GM18519 (cell line): Measurements from ENCODE around the gene PLEKHJ1.

Source experiments
- ATAC-seq: cut with Tn5 transposase; IDR thresholded peaks from one replicate; pipeline ENCODE4 v1.9.1; 2021; ENCODE audit warnings: mild to moderate bottlenecking, moderate library complexity; ENCODE audit not compliant: unreplicated experiment, low FRiP score

PLEKHJ1 gene

DNA sequence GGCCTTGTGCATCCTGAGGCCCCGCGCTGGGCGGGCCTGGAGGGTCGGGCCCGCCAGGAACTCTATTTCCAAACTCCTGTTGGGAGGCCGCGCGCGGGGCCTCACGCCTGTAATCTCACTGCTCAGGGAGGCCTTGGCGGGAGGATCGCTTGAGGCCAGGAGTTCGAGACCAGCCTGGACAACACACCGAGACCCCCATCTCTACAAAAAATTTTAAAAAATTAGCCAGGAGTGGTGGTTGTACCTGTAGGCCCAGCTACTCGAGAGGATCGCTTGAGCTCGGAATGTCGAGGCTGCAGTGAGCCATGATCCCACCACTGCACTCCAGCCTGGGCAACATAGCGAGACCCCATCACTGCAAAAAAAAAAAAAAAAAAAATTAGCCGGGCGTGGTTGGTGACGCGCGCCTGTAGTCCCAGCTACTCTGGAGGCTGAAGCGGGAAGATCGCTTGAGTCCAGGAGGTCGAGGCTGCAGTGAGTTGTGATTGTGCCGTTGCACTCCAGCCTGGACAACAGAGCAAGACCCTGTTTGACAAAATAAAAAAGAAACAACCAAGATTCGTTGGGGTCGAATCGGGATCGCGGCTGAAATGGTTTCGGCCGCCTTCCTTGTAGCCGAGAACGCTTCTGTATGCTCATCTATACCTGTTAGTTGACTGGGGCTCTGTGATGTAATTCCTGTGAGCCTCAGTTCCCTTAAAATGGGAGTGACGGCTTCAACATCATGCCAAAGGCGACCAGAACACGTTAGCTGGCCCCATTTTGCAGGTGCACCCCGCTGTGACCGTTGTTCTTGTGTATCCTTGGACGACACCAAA, 1.1 kb upstream of the PLEKHJ1 start:
- ATAC-seq = no peak

DNA sequence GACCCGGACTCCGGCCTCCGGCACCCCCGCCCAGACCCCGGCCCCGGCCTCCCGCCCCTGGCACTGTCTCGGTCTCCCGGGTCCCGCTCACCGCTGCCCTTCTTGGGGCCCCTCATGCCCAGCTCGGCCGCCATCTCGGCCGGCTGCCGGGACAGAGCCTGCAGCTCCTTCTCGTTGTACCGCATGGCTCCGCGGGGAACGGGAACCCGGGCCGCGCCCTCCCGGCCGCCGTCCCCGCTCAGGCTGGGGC, 140 bp downstream of the PLEKHJ1 start:
- ATAC-seq = no peak

DNA sequence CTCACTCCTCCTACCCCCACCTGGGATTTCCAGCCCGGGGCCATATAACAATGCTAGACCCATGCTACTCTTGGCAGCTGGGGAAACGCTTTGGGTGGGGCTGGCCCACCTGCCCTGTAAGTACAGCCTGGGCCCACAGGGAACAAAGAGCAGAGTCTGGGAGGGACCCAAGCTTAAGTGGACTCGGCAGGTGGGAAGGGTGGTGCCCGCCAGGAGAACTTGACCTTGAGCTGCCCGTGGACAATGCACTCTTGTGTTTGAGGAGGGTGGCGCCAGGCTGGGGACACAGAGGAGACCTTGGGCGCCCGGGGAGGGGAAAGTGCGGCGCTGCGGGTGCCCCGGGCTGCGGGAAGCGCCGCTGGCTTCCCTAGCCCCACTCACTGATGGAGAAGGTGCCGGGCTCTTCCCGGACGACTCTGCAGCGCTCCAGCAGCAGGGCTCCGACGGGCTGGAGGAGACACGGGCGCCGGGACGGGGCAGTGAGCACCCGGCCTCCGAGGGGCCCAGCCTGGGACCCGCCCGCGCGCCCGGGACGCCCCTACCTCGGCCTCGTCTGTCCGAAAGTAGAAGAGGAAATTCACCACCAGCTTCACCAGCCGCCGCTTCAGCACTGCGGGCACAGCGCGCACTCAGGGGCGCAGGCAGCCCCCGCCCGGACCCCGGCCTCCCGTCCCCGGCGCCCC, 607 bp downstream of the PLEKHJ1 start:
- ATAC-seq = no peak

DNA sequence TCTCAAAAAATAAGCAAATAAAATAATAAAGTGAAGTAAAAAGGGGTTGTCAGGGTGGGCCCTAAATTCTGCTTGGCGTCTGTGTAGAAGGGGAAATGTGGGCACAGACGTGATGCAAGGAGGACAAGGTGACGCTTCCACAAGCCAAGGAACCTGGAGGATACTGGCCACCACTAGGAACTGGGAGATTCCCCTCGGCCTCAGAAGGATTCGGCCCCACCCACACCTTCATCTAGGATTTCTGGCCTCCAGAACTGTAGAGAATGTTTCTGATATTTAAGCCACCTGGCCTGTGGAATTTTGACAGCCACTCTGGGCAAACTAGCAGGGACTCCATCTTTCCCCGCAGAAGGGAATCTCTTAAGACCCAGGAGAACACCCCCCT, 1.1 kb downstream of the PLEKHJ1 start:
- ATAC-seq = no peak

DNA sequence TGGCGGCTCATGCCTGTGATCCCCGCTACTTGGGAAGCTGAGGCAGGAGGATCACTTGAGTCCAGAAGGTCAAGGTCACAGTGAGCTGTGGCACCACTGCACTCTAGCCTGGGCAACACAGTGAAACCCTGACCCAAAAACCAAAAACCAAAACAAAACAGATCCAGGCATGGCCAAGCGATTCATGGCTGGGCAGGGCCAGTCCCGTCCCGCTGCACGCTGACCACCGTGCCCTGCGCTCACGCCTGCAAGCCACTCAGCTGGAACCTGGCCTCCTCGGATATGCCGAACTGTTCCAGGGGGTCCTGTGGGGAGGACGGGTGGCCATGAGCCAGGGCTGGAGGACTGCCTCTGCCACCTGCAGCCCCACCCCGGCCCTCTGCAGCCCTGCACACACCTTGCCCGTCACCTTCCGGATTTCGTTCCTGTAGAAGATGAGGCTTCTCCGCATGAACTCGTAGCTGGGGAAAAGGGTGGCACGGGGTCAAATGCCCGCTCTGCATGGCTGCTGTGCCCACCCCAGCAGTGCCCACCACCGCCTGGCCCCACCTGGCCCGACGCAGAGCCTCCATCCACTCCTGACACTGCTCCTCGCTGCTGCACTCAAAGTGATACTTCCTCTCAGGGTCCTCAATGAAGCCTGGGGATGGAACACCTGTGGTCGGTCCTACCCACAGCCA, 2.4 kb downstream of the PLEKHJ1 start:
- ATAC-seq = no peak

DNA sequence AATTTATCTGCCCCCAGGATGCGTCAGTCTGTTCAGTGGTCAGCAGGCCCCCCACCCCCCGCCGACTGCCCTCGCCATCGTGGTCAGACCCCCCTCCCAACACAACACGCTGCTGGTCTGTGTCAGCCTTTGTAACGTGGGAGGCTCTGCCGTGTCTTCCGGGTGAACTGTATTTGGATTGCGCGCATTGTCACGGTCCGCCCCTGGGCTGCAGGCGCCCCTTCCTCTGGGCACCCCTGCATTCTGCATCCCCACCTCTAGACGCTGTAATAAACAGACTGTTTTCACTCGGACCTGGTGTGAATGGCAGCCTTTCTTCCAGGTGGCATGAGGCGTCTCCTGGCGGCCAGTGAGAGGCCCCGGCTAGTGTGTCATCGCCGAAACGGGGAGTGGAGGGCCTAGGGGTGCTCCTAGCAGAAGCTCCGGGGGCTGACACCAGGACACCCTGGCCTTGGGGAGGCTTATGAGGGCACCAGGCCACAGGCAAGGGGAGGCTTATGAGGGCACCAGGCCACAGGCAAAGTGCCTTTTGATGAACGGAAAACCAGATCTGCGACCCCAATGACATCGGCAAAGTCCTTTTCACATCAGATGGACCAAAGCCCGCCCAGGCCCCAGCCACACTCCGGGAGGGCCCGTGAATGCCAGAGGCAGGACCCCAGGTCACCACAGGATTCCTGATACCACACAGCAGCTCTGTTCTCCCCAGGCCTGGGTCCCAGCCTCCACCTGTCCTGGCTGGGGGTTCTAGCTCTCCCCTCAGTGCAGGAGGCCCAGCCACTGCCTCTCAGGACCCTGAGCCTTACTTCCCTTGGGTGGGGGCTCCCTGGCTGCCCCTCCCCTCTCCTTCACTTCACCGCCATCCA, 3.6 kb downstream of the PLEKHJ1 start:
- no peak for ATAC-seq

DNA sequence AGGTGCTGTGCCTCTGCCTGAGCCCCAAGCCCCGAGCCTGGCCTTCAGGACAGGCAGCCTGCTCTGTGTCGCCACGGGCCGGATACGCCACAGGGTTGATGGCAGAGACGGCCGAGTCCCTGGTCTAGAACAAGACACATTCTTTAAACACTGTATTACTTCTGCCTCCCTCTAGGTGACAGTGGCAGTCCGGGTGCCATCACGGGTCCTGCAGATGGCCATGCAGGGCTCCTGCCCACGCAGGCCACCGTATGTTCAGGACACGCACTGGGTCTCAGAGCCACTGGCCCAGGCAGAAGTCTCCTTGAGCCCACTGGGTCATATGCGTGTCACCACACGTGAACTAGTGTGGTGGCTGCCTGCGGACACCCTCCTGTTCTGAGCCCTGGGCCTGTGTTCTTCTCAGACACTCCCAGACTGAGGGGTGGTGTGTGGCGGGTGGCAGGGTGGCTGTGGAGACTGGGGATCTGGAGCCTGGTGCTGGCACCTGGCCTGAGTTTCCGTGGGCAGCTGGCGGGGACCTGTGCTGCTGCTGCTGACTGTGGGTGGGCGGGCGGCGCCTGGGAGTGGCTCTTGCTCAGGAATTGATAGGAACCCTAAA, 4.4 kb downstream of the PLEKHJ1 start:
- no peak for ATAC-seq

DNA sequence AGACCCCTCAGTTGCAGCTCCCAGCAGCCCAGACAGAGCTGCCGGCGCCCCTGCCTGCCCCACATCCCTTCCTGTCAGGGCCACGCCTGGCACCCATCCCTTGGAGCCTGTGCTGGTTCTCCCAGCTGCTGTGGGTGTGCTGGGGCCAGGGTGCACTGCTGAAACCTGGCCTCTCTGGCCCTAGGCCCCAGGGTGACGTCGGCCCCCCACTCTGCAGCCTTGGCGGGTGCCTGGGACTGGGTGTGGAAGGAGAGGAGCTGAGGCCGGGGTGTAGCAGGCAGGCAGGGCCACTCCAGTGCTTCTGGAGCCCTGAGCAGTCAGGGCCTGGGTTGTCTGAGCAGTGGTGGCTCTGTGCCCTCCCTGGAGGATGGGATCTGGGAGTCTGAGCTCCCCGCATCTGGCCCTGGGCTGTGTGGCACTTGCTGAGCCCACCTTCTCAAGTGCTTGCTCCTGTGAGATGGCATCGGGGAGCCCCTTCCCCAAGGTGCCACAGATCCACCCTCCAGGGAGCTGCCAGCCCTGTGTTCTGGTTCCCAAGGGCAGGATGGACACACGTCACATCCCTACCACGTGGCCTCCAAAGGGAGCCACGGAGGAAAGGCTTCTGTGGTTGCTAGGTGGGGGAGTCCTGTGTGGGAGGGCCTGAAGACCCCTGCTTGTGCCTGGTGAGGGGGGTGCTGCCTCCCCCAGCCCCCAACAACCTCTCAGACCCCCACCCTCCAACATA, 5.2 kb downstream of the PLEKHJ1 start:
- ATAC-seq = no peak

DNA sequence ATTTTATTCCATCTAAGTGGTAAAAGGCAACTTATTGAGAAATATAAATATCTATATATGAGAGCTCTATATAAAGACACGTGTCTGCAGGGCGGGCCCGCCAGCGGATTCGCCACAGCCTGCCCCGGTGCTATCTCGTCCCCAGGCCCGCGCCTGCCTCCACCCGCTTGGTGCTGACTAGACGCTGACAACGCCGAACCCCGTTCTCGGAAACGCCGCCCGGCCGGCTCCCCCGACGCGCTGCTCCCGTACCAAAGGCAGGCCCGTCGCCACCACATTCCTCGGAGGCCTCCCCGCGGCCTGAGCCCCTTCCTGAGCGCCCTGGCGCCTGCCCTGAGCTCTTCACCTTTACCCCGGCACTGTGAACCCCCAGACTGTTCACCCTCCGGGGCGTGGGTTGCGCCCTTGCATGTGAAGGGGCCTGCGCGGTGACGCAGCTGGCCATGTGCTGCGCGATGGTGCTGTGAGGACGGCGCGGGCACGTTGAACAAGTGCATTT, 6.0 kb downstream of the PLEKHJ1 start:
- no peak for ATAC-seq

DNA sequence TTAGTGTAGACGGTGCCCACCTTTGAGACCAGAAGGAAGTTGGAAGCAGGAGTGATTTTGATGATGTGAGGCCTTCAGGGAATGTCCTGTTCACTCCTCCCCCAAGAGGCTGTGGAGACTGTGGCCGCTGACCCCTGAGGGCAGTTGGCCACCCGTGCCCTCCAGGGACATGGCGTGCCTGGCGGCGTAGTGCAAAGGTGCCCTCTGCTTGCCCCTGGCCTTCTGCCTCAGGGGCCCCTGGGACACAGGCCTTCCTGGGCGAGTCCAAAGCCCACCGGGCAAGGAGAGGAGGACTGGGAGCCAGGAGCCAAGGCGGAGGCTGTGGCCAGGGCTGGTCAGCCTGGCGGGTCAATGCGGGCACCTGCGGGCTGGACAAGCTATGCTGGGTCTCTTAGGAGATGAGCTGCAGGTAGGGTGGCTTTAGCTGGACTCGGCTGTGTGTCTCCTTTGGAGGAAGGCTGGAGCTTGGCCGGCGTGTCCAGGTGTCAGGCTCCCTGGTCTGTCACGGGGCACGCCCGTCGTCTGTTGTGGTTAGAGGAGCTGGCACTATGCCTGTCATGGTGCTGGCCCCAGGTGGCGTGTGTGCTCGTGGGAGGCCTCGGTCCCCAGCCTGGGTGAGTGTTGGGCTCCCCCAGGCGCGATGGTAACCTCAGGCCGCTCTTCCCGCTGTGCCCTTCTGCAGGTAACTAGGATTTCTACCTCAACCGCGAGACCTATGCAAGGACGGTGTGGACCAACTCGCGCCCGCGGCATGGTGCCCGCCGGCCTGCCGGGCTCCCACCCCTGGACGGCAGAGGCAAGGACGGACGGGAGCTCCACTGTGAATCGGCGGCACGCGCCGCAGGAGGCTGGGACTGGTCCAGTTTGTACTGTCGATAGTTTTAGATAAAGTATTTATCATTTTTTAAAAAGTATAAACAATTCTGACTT, 6.8 kb downstream of the PLEKHJ1 start:
- ATAC-seq = no peak

DNA sequence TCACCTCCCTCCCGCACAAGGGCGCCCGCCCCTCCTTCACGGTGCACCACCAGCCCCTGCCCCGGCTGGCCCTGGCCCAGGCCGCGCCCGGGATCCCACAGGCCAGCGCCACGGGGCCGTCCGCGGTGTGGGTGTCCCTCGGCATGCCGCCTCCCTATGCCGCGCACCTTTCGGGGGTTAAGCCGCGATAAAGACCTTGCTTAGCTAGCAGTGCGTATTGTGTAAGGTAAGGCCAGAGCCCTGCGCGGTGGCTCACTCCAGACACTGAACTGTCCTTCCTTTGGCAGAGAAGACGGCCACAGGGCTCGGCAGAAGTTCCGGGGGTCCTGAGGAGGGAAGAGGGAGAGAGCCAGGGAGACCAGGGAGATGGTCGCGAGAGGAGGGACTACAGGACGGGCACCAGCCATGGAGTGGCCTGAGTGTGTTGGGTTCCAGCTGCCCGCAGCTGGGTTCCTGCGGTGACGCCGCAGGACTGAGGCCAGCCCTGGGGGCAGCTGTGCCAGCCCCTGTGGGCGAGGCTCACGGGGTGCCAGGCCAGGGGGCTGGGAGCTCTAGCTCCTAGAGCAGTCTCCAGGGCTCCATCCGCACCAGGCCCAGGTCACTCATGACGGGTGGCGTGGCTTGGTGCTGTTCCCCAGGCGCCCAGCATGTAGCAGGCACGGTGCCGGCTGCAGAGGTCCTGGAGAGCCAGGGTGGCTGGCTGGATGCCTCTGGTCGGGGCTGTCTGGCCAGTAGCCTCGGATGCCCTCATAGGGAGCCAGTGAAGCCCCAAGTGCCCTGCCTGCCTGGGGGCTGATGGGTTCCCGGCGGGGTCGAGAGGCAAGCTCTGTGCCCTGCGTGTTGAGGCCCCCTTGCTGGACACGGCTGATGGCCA, 7.7 kb downstream of the PLEKHJ1 start:
- ATAC-seq = no peak

DNA sequence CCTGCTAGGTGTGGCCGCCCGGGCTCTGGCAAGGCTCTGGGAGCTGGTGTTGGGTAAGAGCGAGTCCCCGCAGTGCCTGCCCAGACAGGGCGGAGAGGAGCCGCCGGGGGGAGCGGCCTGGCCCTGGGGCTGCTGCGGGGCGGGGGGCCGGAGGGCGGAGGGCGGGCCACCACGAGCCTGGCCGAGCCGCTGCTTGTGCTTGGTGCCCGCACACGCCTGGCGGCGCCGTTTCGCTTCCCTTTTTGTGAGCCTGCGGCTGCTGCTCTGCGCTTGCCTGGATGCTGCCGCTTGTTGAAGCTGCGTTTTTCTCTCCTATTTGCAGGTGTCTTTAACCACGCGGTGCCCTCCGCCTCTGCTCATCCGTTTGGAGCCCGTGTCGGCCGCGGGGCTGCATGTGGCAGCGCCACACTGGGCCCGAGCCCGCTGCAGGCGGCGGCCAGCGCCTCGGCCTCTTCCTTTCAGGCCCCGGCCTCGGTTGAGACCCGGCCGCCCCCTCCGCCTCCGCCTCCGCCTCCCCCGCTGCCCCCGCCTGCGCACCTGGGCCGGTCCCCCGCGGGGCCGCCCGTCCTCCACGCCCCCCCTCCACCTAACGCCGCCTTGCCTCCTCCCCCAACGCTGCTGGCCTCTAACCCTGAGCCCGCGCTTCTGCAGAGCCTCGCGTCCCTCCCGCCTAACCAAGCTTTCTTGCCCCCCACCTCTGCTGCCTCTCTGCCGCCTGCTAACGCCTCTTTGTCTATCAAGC, 8.5 kb downstream of the PLEKHJ1 start:
- ATAC-seq = no peak

DNA sequence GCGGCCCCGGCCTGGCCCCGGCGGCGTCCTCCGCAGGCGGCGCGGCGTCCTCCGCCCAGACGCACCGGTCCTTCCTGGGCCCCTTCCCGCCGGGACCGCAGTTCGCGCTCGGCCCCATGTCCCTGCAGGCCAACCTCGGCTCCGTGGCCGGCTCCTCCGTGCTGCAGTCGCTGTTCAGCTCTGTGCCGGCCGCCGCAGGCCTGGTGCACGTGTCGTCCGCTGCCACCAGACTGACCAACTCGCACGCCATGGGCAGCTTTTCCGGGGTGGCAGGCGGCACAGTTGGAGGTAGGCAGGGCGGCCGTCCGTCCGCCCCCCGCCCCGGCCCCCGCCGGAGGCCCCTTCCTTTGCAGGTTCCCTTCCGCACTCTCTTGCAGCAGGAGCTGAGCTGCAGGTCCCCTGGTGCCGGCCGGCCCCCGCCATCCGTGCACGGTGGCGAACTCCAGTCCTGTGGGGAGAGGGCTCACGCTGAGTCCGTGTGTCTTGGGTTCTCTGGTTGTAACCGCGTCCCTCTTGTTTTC, 9.2 kb downstream of the PLEKHJ1 start:
- ATAC-seq = no peak

DNA sequence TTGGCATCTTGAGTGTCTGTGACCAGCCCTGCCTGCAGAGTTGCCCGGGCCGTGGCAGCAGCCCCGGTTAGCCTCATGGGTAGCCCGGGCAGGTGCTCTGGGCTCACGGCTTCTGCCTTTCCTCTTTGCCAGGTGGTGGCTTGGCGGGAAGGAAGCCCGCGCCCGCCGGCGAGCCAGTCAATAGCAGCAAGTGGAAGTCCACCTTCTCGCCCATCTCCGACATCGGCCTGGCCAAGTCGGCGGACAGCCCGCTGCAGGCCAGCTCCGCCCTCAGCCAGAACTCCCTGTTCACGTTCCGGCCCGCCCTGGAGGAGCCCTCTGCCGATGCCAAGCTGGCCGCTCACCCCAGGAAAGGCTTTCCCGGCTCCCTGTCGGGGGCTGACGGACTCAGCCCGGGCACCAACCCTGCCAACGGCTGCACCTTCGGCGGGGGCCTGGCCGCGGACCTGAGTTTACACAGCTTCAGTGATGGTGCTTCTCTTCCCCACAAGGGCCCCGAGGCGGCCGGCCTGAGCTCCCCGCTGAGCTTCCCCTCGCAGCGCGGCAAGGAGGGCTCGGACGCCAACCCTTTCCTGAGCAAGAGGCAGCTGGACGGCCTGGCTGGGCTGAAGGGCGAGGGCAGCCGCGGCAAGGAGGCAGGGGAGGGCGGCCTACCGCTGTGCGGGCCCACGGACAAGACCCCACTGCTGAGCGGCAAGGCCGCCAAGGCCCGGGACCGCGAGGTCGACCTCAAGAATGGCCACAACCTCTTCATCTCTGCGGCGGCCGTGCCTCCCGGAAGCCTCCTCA, 9.9 kb downstream of the PLEKHJ1 start:
- no peak for ATAC-seq

DNA sequence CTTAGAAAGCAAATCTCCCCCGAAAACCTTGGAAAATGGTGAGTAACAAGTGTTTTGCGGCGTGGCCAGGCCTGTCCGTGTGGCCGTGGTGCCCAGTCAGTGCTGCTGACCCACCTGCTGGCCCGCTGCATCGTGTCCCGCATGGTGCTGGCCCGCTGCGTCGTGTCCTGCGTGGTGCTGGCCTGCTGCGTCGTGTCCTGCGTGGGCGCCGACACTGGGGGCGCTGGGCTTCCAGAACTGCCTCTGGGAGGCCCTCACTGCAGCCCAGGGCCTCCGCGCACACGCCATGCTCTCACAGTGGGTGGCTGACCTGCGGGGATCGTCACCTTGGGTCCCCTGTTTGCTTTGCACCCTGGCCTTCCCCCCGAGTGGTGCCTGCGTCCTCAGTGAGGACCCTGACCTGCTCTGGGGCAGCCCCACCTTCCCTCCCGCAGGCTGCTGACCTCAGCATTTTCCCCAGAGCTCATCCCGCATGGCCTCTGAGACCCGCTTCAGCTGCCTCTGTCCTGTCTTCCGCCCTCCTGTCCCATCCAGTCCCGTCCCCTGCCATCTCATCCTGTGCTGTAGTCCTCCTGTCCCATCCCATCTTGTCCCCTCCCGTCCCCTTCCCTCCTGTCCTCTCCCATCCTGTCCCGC, 10.6 kb downstream of the PLEKHJ1 start:
- ATAC-seq = no peak
